GM23338 (cell line): Measurements from ENCODE around the gene ANKRD17.

ENCODE experiments used
- CTCF ChIP-seq, 2 experiments: fragments of 200-600 bp in 1 of 2; sonication (generic) in 1 of 2; conservative IDR thresholded peaks; 2 replicates each; pipeline versions ENCODE4 v1.5.1 to v1.6.1; 2016 to 2017; ENCODE audit warnings: antibody characterized with exemption in 2 of 2, low read depth in 2 of 2, mild to moderate bottlenecking in 2 of 2, moderate library complexity in 1 of 2
- REST ChIP-seq: IDR thresholded peaks from one replicate; pipeline ENCODE4 v1.6.1; 2018; ENCODE audit warnings: antibody characterized with exemption; ENCODE audit not compliant: unreplicated experiment

GRCh38 chr4:73090738-73091137, 167.9 kb downstream of the ANKRD17 start:
- TF ChIP-seq CTCF (conservative IDR thresholded peaks at IDR 0.05; ENCODE audit: low read depth in 2 of 2) = no peak
- no peak for TF ChIP-seq REST
